AG09319 (cell line): ENCODE results near the gene SIM2.

Experiments used
- DNase-seq: peaks from one replicate; pipeline ENCODE4 v3.0.0-alpha.2; 2010; ENCODE audit warnings: low read depth; ENCODE audit errors: extremely low read depth
- TF ChIP-seq, protein P1 (sequence below): IDR thresholded peaks from 2 replicates; pipeline ENCODE4 v1.5.1; 2011; ENCODE audit warnings: low read depth, mild to moderate bottlenecking, inconsistent platforms, low read length, moderate library complexity

Gene SIM2

DNA sequence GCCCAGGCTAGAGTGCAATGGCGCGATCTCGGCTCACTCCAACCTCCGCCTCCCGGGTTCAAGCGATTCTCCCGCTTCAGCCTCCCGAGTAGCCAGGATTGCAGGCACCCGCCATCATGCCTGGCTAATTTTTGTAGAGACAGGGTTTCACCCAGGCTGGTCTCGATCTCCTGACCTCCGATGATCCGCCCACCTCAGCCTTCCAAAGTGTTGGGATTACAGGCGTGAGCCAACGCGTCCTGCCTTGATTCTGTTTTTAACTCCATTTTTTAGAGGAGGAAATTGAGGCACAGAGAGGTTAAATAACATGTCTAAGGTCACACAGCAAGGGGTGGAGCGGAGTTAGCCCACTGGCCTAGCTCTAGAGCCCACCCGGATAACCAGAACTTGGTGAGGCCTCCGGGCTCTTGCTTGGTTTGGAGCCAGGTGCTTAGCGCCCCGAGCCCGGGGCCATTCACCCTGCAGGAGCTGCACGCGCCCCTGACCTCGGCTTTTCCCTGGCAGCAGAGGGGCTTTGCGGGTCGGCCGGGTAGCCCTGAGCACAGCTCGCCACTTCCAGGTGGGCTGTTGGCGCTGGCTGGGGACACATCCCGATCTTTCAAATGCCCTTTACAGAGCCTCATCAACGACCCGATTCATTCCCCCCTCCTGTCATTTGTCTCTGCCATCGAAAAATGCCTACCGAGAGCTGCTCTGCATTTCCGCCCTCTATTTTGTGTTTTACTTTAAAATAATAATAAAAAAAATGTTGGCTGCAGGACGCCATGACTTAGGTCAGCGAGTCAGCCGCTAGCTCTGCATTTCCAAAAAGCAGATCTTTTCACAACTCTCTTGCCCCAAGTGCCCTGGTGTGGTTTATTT lies 11.2 kb downstream of the SIM2 start:
- TF ChIP-seq, protein P1, sequence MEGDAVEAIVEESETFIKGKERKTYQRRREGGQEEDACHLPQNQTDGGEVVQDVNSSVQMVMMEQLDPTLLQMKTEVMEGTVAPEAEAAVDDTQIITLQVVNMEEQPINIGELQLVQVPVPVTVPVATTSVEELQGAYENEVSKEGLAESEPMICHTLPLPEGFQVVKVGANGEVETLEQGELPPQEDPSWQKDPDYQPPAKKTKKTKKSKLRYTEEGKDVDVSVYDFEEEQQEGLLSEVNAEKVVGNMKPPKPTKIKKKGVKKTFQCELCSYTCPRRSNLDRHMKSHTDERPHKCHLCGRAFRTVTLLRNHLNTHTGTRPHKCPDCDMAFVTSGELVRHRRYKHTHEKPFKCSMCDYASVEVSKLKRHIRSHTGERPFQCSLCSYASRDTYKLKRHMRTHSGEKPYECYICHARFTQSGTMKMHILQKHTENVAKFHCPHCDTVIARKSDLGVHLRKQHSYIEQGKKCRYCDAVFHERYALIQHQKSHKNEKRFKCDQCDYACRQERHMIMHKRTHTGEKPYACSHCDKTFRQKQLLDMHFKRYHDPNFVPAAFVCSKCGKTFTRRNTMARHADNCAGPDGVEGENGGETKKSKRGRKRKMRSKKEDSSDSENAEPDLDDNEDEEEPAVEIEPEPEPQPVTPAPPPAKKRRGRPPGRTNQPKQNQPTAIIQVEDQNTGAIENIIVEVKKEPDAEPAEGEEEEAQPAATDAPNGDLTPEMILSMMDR: no peak
- DNase-seq: no peak

DNA sequence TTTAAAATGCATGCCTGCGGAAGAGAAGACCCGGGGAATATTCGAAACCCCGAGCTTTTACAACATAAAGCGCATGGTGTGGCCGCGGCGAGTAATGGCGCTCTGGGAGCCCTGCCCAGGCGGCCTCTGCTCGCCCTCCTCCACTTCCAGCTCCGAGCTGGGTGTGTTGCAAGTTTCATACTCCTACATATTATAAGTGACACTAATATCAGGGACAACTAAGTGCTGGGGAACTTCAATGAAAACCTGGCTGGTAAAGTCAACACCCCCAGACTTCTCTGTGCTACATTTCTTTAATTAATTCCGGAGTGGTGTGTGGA lies 11.8 kb downstream of the SIM2 start:
- TF ChIP-seq, protein P1: no peak
- DNase-seq: no peak

DNA sequence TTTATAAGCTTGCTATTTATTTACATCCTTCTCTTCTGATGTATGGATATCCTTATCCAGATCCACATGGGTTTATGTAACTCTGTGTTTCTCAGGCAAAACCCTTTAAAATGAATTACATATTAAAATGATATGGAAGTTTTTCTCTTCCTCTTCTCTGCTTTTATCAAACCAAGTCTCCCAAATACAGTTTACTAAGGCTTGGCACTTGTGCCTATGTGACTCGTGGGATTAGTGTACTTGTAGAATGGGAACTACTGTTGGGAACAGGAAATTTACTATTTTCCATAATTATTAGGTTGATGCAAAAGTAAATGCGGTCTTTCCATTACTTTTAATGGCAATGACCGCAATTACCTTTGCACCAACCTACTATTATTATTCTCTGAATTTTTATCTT lies 14.8 kb downstream of the SIM2 start:
- TF ChIP-seq, protein P1: no peak
- DNase-seq: no peak

DNA sequence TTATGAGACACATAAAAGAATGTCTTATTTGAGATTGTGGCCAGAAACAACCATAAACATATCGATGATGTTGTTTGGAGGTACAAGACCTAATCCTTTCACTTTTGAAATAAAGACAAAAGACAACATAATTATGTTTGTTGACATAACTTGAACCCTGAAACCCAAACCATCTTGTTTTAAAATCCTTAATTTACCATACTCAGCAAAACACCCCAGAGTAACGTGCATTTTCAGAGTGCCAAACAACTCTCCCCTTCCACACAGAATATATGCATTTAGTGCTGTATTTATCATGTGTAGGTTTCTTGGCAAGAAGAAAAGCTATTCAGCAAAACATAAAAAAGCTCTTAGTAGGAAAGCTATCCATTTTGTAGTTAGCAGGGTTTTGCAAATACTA lies 17.5 kb downstream of the SIM2 start:
- TF ChIP-seq, protein P1: no peak
- DNase-seq: no peak

DNA sequence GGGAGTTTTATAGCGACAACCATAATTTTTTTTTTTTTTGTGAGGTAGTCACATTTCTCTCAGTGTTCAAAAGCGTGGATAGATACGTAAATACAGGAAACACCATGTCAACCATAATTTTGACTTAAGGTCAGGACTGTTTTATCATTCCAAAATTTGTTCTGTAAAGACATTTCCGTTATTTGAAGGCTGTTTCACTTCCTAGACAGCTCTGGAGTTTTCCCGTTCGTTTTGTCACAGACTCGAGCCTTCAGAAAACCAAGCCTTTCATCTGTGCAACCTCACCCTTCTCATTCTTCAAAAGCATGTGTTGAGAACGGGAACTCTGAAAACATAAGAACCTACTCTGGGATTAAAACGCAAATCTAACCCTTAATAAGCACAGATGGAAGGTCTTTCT lies 17.9 kb downstream of the SIM2 start:
- TF ChIP-seq, protein P1: no peak
- DNase-seq: no peak

DNA sequence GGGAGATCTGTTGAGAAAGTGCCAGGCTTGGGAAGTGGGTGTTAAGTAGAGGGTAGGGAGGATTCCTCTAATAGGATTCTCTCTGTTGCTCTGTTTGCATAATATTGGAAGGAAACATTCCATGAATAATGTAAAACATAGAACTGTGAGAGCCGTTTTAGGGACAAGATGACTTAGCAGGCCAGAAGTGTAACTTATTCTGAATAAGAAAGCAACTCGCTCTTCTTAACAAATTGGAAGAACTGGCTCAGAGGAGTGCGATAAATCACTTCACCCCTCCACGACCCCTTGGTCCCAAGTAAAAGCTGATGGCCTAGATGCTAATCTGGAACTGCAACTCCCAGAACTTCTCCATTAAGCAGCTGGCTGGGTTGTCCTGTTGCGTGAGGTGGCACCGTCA lies 19.1 kb downstream of the SIM2 start:
- TF ChIP-seq, protein P1: no peak
- DNase-seq: no peak

DNA sequence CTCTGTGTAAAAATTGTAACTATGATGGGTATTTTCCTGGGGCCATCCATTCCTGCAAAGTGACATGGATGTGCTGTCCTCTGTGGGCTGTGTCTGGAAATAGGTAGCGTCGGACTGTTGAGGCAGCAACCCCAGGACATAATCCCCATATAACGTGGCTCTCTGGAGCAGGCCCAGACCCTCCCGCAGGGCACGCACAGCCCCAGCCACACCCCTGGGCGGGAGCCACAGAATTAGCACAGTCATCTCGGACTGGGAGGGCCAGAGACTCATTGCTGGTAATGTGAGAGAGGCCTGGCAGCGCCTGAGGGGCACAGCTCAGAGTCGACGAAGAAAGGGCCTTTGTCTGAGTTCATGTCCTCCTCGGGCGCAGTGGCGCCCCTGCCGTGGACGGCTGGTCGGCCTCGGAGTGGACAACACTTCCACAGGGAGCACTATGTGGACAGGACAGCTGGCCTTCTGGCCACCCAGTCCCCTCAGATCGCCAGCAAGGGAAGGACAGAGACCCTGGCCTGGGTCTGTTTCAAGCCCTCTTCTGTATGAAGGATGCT lies 20.1 kb downstream of the SIM2 start:
- no peak for DNase-seq
- TF ChIP-seq, protein P1: no peak
